Measurements from ENCODE around the gene PLEKHH1. TPM values are rescaled to one million over a fixed set of nuclear protein-coding genes. Genes with fewer than 3 reads are reported as not detected.

Gene PLEKHH1
- total and polyA plus RNA-seq, 4 donors, result 0.59 to 14.0 (median 2.8) TPM

- no peaks in the 10 kb centered on the region for H3K36me3 ChIP-seq (ENCODE audit: control insufficient read depth in 1 of 2, insufficient read depth in 2 of 2, low read length in 1 of 2)
- ATAC-seq (ENCODE audit: low FRiP score) (peak; percentile 42), DNase-seq (peak; percentile 76 to 85)
- H3K27me3 ChIP-seq (ENCODE audit: control insufficient read depth in 1 of 2, insufficient read depth in 2 of 2, low read length in 1 of 2), result no peaks in the 10 kb centered on the region
- intact Hi-C loops (cut with DNase I), result loop anchor here in 1 of 2 donors (2.0 kb wide), 1 partner anchor 145 kb away; no protein-coding TSS in a partner anchor
- no peak overlapping the region for H3K27ac ChIP-seq (ENCODE audit: low read depth in 1 of 2, low read length in 2 of 2)
- H3K4me1 ChIP-seq (ENCODE audit: control insufficient read depth in 1 of 2, insufficient read depth in 2 of 2, low read length in 2 of 2), result no peaks in the 10 kb centered on the region
- 36 to 38% methylated on average over 12 to 14 of the region's 14 CpGs for WGBS, 2 donors
- H3K4me3 ChIP-seq (ENCODE audit: low read length in 2 of 2), result no peak overlapping the region
- H3K9me3 ChIP-seq (ENCODE audit: control insufficient read depth, low read length), result no peaks in the 10 kb centered on the region
Measured at GRCh38 chr14:67571275-67571990, 38.3 kb downstream of the PLEKHH1 start.

- H3K36me3 ChIP-seq (ENCODE audit: control insufficient read depth in 1 of 2, insufficient read depth in 2 of 2, low read length in 1 of 2), result no peaks in the 10 kb centered on the region
- H3K27me3 ChIP-seq (ENCODE audit: control insufficient read depth in 1 of 2, insufficient read depth in 2 of 2, low read length in 1 of 2), result no peaks in the 10 kb centered on the region
- H3K4me1 ChIP-seq (ENCODE audit: control insufficient read depth in 1 of 2, insufficient read depth in 2 of 2, low read length in 2 of 2), result no peaks in the 10 kb centered on the region
- no peak overlapping the region for H3K4me3 ChIP-seq (ENCODE audit: low read length in 2 of 2)
- peak in 1 of 2 donors; percentile 63 for DNase-seq
- intact Hi-C loops (cut with DNase I), result loop anchor here in 1 of 2 donors (2.0 kb wide), 1 partner anchor 145 kb away; no protein-coding TSS in a partner anchor
- WGBS, 2 donors, result 85 to 88% methylated on average over 19 of the region's 19 CpGs
- no peaks in the 10 kb centered on the region for H3K9me3 ChIP-seq (ENCODE audit: control insufficient read depth, low read length)
- H3K27ac ChIP-seq (ENCODE audit: low read depth in 1 of 2, low read length in 2 of 2), result no peak overlapping the region
- no peak for ATAC-seq (ENCODE audit: low FRiP score)
Measured at GRCh38 chr14:67571991-67572323, 38.9 kb downstream of the PLEKHH1 start.

GRCh38 chr14:67572608-67573007 lies 39.5 kb downstream of the PLEKHH1 start:
- Histone ChIP-seq H3K36me3 (ENCODE audit: control insufficient read depth in 1 of 2, insufficient read depth in 2 of 2, low read length in 1 of 2) (no peaks in the 10 kb centered on the region), H3K4me1 (ENCODE audit: control insufficient read depth in 1 of 2, insufficient read depth in 2 of 2, low read length in 2 of 2) (no peaks in the 10 kb centered on the region), H3K27ac (ENCODE audit: low read depth in 1 of 2, low read length in 2 of 2) (no peak overlapping the region), H3K27me3 (ENCODE audit: control insufficient read depth in 1 of 2, insufficient read depth in 2 of 2, low read length in 1 of 2) (no peaks in the 10 kb centered on the region), H3K9me3 (ENCODE audit: control insufficient read depth, low read length) (no peaks in the 10 kb centered on the region), H3K4me3 (ENCODE audit: low read length in 2 of 2) (no peak overlapping the region)
- peak in 1 of 2 donors; percentile 54 for DNase-seq
- WGBS, 2 donors, result 86 to 87% methylated on average over 5 of the region's 5 CpGs
- intact Hi-C loops (cut with DNase I), result no loop called here
- ATAC-seq (ENCODE audit: low FRiP score), result no peak

- WGBS, 2 donors, result 80 to 84% methylated on average over 15 of the region's 15 CpGs
Measured at GRCh38 chr14:67573228-67574010, 40.3 kb downstream of the PLEKHH1 start.

GRCh38 chr14:67574156-67574555 lies 41.1 kb downstream of the PLEKHH1 start:
- no peaks in the 10 kb centered on the region for H3K9me3 ChIP-seq (ENCODE audit: control insufficient read depth, low read length)
- H3K4me1 ChIP-seq (ENCODE audit: control insufficient read depth in 1 of 2, insufficient read depth in 2 of 2, low read length in 2 of 2), result no peaks in the 10 kb centered on the region
- no peak overlapping the region for H3K4me3 ChIP-seq (ENCODE audit: low read length in 2 of 2)
- intact Hi-C loops (cut with DNase I), result no loop called here
- no peak overlapping the region for H3K27ac ChIP-seq (ENCODE audit: low read depth in 1 of 2, low read length in 2 of 2)
- DNase-seq, result peak in 1 of 2 donors; percentile 71
- no peak for ATAC-seq (ENCODE audit: low FRiP score)
- WGBS, 2 donors, result 91% methylated on average over 14 of the region's 14 CpGs
- H3K27me3 ChIP-seq (ENCODE audit: control insufficient read depth in 1 of 2, insufficient read depth in 2 of 2, low read length in 1 of 2), result no peaks in the 10 kb centered on the region
- H3K36me3 ChIP-seq (ENCODE audit: control insufficient read depth in 1 of 2, insufficient read depth in 2 of 2, low read length in 1 of 2), result no peaks in the 10 kb centered on the region

More at GRCh38 chr14:67573228-67574010, 40.3 kb downstream of the PLEKHH1 start:
- H3K27ac ChIP-seq (ENCODE audit: low read depth in 1 of 2, low read length in 2 of 2), result no peak overlapping the region
- ATAC-seq (ENCODE audit: low FRiP score) (no peak), DNase-seq (peak in 1 of 2 donors; percentile 30)
- no peak overlapping the region for H3K4me3 ChIP-seq (ENCODE audit: low read length in 2 of 2)
- no peaks in the 10 kb centered on the region for H3K36me3 ChIP-seq (ENCODE audit: control insufficient read depth in 1 of 2, insufficient read depth in 2 of 2, low read length in 1 of 2)
- intact Hi-C loops (cut with DNase I), result no loop called here
- H3K9me3 ChIP-seq (ENCODE audit: control insufficient read depth, low read length), result no peaks in the 10 kb centered on the region
- no peaks in the 10 kb centered on the region for H3K27me3 ChIP-seq (ENCODE audit: control insufficient read depth in 1 of 2, insufficient read depth in 2 of 2, low read length in 1 of 2)
- no peaks in the 10 kb centered on the region for H3K4me1 ChIP-seq (ENCODE audit: control insufficient read depth in 1 of 2, insufficient read depth in 2 of 2, low read length in 2 of 2)

- whole genome bisulfite sequencing, 2 donors, result 82% methylated on average over 7 of the region's 7 CpGs
- intact Hi-C loops (cut with DNase I), result no loop called here
- ATAC-seq (ENCODE audit: low FRiP score), result no peak
Measured at GRCh38 chr14:67574806-67575205, 41.7 kb downstream of the PLEKHH1 start.

GRCh38 chr14:67575684-67576083 lies 42.6 kb downstream of the PLEKHH1 start:
- no peaks in the 10 kb centered on the region for H3K9me3 ChIP-seq (ENCODE audit: control insufficient read depth, low read length)
- peaks cover 0 to 2% of the 10 kb centered on the region in 2 donors for H3K36me3 ChIP-seq (ENCODE audit: control insufficient read depth in 1 of 2, insufficient read depth in 2 of 2, low read length in 1 of 2)
- intact Hi-C loops (cut with DNase I), result no loop called here
- DNase-seq (no peak), ATAC-seq (ENCODE audit: low FRiP score) (no peak)
- H3K27me3 ChIP-seq (ENCODE audit: control insufficient read depth in 1 of 2, insufficient read depth in 2 of 2, low read length in 1 of 2), result no peaks in the 10 kb centered on the region
- no peak overlapping the region for H3K4me3 ChIP-seq (ENCODE audit: low read length in 2 of 2)
- WGBS, 2 donors, result 86 to 89% methylated on average over 9 of the region's 9 CpGs
- H3K27ac ChIP-seq (ENCODE audit: low read depth in 1 of 2, low read length in 2 of 2), result no peak overlapping the region
- H3K4me1 ChIP-seq (ENCODE audit: control insufficient read depth in 1 of 2, insufficient read depth in 2 of 2, low read length in 2 of 2), result no peaks in the 10 kb centered on the region

More at GRCh38 chr14:67574806-67575205, 41.7 kb downstream of the PLEKHH1 start:
- H3K9me3 ChIP-seq (ENCODE audit: control insufficient read depth, low read length), result no peaks in the 10 kb centered on the region
- H3K27ac ChIP-seq (ENCODE audit: low read depth in 1 of 2, low read length in 2 of 2), result no peak overlapping the region
- DNase-seq, result no peak
- peaks cover 0 to 2% of the 10 kb centered on the region in 2 donors for H3K36me3 ChIP-seq (ENCODE audit: control insufficient read depth in 1 of 2, insufficient read depth in 2 of 2, low read length in 1 of 2)
- H3K4me1 ChIP-seq (ENCODE audit: control insufficient read depth in 1 of 2, insufficient read depth in 2 of 2, low read length in 2 of 2), result no peaks in the 10 kb centered on the region
- H3K27me3 ChIP-seq (ENCODE audit: control insufficient read depth in 1 of 2, insufficient read depth in 2 of 2, low read length in 1 of 2), result no peaks in the 10 kb centered on the region
- H3K4me3 ChIP-seq (ENCODE audit: low read length in 2 of 2), result no peak overlapping the region

GRCh38 chr14:67576216-67576955 lies 43.3 kb downstream of the PLEKHH1 start:
- WGBS, 2 donors, result 80 to 82% methylated on average over 7 of the region's 7 CpGs

More at GRCh38 chr14:67576216-67576955, 43.3 kb downstream of the PLEKHH1 start:
- ATAC-seq (ENCODE audit: low FRiP score), result no peak
- Histone ChIP-seq H3K27me3 (ENCODE audit: control insufficient read depth in 1 of 2, insufficient read depth in 2 of 2, low read length in 1 of 2) (no peaks in the 10 kb centered on the region), H3K4me1 (ENCODE audit: control insufficient read depth in 1 of 2, insufficient read depth in 2 of 2, low read length in 2 of 2) (no peaks in the 10 kb centered on the region), H3K36me3 (ENCODE audit: control insufficient read depth in 1 of 2, insufficient read depth in 2 of 2, low read length in 1 of 2) (peaks cover 0 to 2% of the 10 kb centered on the region in 2 donors), H3K4me3 (ENCODE audit: low read length in 2 of 2) (no peak overlapping the region), H3K27ac (ENCODE audit: low read depth in 1 of 2, low read length in 2 of 2) (no peak overlapping the region), H3K9me3 (ENCODE audit: control insufficient read depth, low read length) (no peaks in the 10 kb centered on the region)
- DNase-seq, result no peak
- intact Hi-C loops (cut with DNase I), result no loop called here
